Right lobe of liver (tissue), 6 donors: ENCODE measurements around the gene COA6. TPM values are rescaled to one million over a fixed set of nuclear protein-coding genes. Genes with fewer than 3 reads are reported as not detected.

ENCODE experiments used
- ATAC-seq, 4 donors: fragments of 200-7000 bp; cut with Tn5 transposase; one replicate each; pipeline ENCODE4 v1.9.1; 2020; ENCODE audit warnings: mild to moderate bottlenecking in 4 of 4, moderate library complexity in 4 of 4
- DNase-seq, 3 donors: peaks; one replicate each; pipeline ENCODE4 v3.0.0-alpha.2; 2020
- H3K27ac ChIP-seq, 3 donors: fragments of 200-600 bp; one replicate each; pipeline ENCODE4 v1.8.0; 2022
- H3K27me3 ChIP-seq, 2 donors: fragments of 200-600 bp; one replicate each; pipeline ENCODE4 v1.8.0; 2022
- H3K36me3 ChIP-seq, 4 donors: fragments of 200-600 bp; sonication (generic) in 1 of 4; one replicate each; pipeline versions ENCODE4 v1.5.1 to v1.8.0; 2017 to 2022; ENCODE audit warnings: control low read depth in 1 of 4
- H3K4me1 ChIP-seq, 4 donors: fragments of 200-600 bp; sonication (generic) in 1 of 4; one replicate each; pipeline versions ENCODE4 v1.5.1 to v1.8.0; 2017 to 2022; ENCODE audit warnings: control low read depth in 1 of 4
- H3K4me3 ChIP-seq, 3 donors: fragments of 200-600 bp; one replicate each; pipeline ENCODE4 v1.8.0; 2022
- H3K9me3 ChIP-seq, 4 donors: fragments of 200-600 bp; sonication (generic) in 1 of 4; one replicate each; pipeline versions ENCODE4 v1.5.1 to v1.8.0; 2017 to 2022; ENCODE audit warnings: control low read depth in 1 of 4
- CTCF ChIP-seq, 4 donors: fragments of 200-600 bp in 3 of 4; fragments of 450-650 bp in 1 of 4; IDR thresholded peaks; one replicate each; pipeline versions ENCODE4 v1.5.1 to v1.8.0; 2016 to 2022; ENCODE audit warnings: antibody characterized with exemption in 4 of 4, mild to moderate bottlenecking in 2 of 4
- POLR2A ChIP-seq: fragments of 450-650 bp; IDR thresholded peaks from one replicate; pipeline ENCODE4 v1.6.1; 2017; ENCODE audit warnings: antibody characterized with exemption, mild to moderate bottlenecking
- WGBS: methylation state at CpG from one replicate; pipeline ENCODE4 v1.1.6; 2018; ENCODE audit warnings: low coverage, low lambda C conversion rate; ENCODE audit not compliant: insufficient coverage; ENCODE audit errors: missing lambda C conversion rate; 5-methylcytosine and 5-hydroxymethylcytosine counted together
- intact Hi-C, 2 donors: fragments of 100-400 bp; cut with DNase I; formaldehyde crosslinking; loops; one replicate each; pipeline versions ENCODE4 v1.11.2 to v1.14.1; 2022
- total RNA-seq, 6 experiments: library from RNA; depleted of rRNA in 2 of 6; stranded (reverse); fragments of >200 nt in 2 of 6; fragmentation: NEBNext Ultra II Directional in 3 of 6; extraction: Animal tissue kit (Norgen Biotek cat#: 25700) in 3 of 6; gene quantifications; one replicate each; pipeline versions ENCODE4 v1.1.0 to v1.2.4, GENCODE V29; 2016 to 2023
- donor health status: DM: no; HTN: yes; CAD: no.
- donor health status: DM: no; HTN: no; CAD: no.
- donor health status: DM: no; HTN: no; CAD: no.
- donor health status: DM: no; HTN: yes; CAD: no.
- donor health status: DM: no; HTN: yes; CAD: no.

COA6 gene
- total RNA-seq, 6 experiments from 2014 or later = 12.8 to 29.3 (median 16.2) TPM

DNA sequence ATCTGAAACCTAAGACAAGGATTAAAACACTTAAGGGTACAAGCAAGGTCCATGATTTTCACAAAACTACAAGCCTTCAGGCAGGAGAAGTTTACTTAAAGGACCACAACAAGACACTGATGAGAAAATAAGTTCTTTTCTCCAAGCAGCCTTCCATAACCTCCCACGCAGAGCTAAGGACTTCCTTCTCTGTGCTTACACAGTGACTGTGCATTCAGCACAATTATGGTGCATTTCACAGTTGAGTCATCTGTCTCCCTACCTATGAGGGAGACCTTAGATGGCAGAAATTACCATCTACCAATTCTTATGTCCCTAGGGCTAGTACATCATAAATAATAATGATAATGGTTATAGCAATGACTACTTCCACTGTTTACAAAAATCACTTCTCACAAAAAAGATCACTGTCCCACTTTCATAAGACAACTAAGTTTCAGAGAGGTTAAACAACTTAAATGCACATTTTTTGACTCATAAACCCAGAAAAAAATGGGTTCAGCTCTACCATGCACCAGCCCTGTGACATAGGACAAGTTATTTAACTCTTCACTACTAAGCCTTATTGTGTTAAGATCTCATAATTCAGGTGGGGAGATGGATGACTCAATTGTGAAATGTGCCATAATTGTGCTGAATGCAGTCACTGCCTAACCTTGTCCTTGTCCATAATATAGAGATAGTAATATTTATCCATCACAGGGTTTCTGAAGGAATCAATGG is 60.5 kb downstream of the COA6 start:
- DNase-seq = no peak
- ATAC-seq = no peak
- intact Hi-C loops = no loop called here
- H3K27me3 ChIP-seq = no peaks in the 10 kb centered on the region
- no peak for TF ChIP-seq POLR2A
- TF ChIP-seq CTCF (IDR thresholded peaks at IDR 0.05) = no peak
- H3K9me3 ChIP-seq = no peaks in the 10 kb centered on the region
- no peak overlapping the region for H3K4me3 ChIP-seq
- WGBS = 83% methylated on average over 1 of the region's 1 CpG
- H3K36me3 ChIP-seq = peaks cover 0 to 6% (median under 1%) of the 10 kb centered on the region in 4 donors
- H3K4me1 ChIP-seq = no peaks in the 10 kb centered on the region
- no peak overlapping the region for H3K27ac ChIP-seq

Other genes with a start within 250 kb of the COA6 start
- gene TARBP1, start 105.7 kb downstream of the COA6 start, total RNA-seq = 10 to 100 TPM in 2 of 6 experiments, 1 to 10 TPM in 4; 7.2 to 16.7 (median 8.0) TPM
- gene IRF2BP2, start 236.7 kb downstream of the COA6 start, total RNA-seq = 10 to 100 TPM; 35.3 to 93.2 (median 56.8) TPM